IMR-90 (cell line): ENCODE measurements around the gene SLC22A5. TPM values are rescaled to one million over a fixed set of nuclear protein-coding genes. Genes with fewer than 3 reads are reported as not detected.

Experiments used
- ATAC-seq: fragments of 200-7000 bp; cut with Tn5 transposase; 2 replicates; pipeline ENCODE4 v1.9.1; 2020; ENCODE audit warnings: low read depth, mild to moderate bottlenecking, moderate library complexity
- BruUV-seq: library from RNA; stranded (reverse); fragments of 400-500 nt; replicated peaks from 2 replicates; lab custom pipeline; 2021; lab: Mats Ljungman, UMichigan
- CTCF ChIA-PET: fragments of 300-600 bp; formaldehyde crosslinking; extraction: SDS; loops from one replicate; lab custom pipeline; 2021; ENCODE audit warnings: antibody characterized with exemption; lab: Yijun Ruan, JAX
- POLR2A ChIA-PET: fragments of 300-600 bp; sonication (Branson Sonifier 250); formaldehyde crosslinking; loops from one replicate; lab custom pipeline; 2022; ENCODE audit warnings: antibody characterized with exemption; ENCODE audit not compliant: unreplicated experiment; lab: Charles Lee
- DNase-seq: peaks from one replicate; pipeline ENCODE4 v3.0.0; 2013
- H2AFZ ChIP-seq: replicated peaks from 2 replicates; pipeline ENCODE3; 2013; ENCODE audit warnings: low read length, mild to moderate bottlenecking; ENCODE audit not compliant: poor library complexity
- H2AK5ac ChIP-seq: 2 replicates; pipeline ENCODE4 v1.6.1; 2013; ENCODE audit warnings: low read depth, low read length, inconsistent platforms
- H2AK9ac ChIP-seq: replicated peaks from 2 replicates; pipeline ENCODE3; 2013; ENCODE audit warnings: mild to moderate bottlenecking, low read depth, low read length, moderate library complexity; ENCODE audit not compliant: poor library complexity
- H2BK120ac ChIP-seq: 2 replicates; pipeline ENCODE4 v1.6.1; 2013; ENCODE audit warnings: low read depth, low read length, inconsistent platforms
- H2BK15ac ChIP-seq: 3 replicates; pipeline ENCODE4 v1.6.1; 2013; ENCODE audit warnings: low read depth, low read length, inconsistent platforms
- H2BK20ac ChIP-seq: 2 replicates; pipeline ENCODE4 v1.6.1; 2013; ENCODE audit warnings: low read depth, mild to moderate bottlenecking, inconsistent platforms, low read length, moderate library complexity
- H2BK5ac ChIP-seq: 2 replicates; pipeline ENCODE4 v1.6.1; 2013; ENCODE audit warnings: mild to moderate bottlenecking, low read depth, low read length, inconsistent platforms; ENCODE audit not compliant: poor library complexity, severe bottlenecking
- H3K14ac ChIP-seq: replicated peaks from 2 replicates; pipeline ENCODE4 v1.6.1; 2013; ENCODE audit warnings: low read depth, low read length, inconsistent platforms
- H3K18ac ChIP-seq: 2 replicates; pipeline ENCODE4 v1.6.1; 2013; ENCODE audit warnings: low read depth, low read length, control low read depth
- H3K23ac ChIP-seq: 2 replicates; pipeline ENCODE4 v1.6.1; 2013; ENCODE audit warnings: low read depth, low read length, inconsistent platforms
- H3K27ac ChIP-seq: 2 replicates; pipeline ENCODE4 v1.5.1; 2013; ENCODE audit warnings: mild to moderate bottlenecking, control low read depth, low read length; ENCODE audit not compliant: insufficient read depth
- H3K27me3 ChIP-seq: 2 replicates; pipeline ENCODE4 v1.6.1; 2013; ENCODE audit warnings: low read length; ENCODE audit not compliant: control insufficient read depth, insufficient read depth
- H3K36me3 ChIP-seq: 2 replicates; pipeline ENCODE4 v1.6.1; 2013; ENCODE audit warnings: low read length, mixed read lengths; ENCODE audit not compliant: control insufficient read depth, insufficient read depth
- H3K4ac ChIP-seq: 2 replicates; pipeline ENCODE4 v1.6.1; 2013; ENCODE audit warnings: low read depth, low read length, inconsistent platforms
- H3K4me1 ChIP-seq: 2 replicates; pipeline ENCODE4 v1.6.1; 2013; ENCODE audit warnings: low read length, mixed read lengths; ENCODE audit not compliant: control insufficient read depth, insufficient read depth
- H3K4me2 ChIP-seq: 2 replicates; pipeline ENCODE4 v1.6.1; 2013; ENCODE audit warnings: low read depth, mild to moderate bottlenecking, control low read depth, low read length, moderate library complexity
- H3K4me3 ChIP-seq: 2 replicates; pipeline ENCODE4 v1.5.1; 2013; ENCODE audit warnings: low read depth, mild to moderate bottlenecking, control low read depth, low read length, moderate library complexity; ENCODE audit not compliant: insufficient read depth
- H3K56ac ChIP-seq: 2 replicates; pipeline ENCODE4 v1.6.1; 2013; ENCODE audit warnings: low read length, inconsistent platforms; ENCODE audit not compliant: insufficient read depth; ENCODE audit errors: extremely low read depth
- H3K79me1 ChIP-seq, 2 experiments: 2 replicates each; pipeline ENCODE4 v1.6.1; 2013; ENCODE audit warnings: low read length in 2 of 2, inconsistent platforms in 1 of 2, low read depth in 1 of 2
- H3K9ac ChIP-seq: 2 replicates; pipeline ENCODE4 v1.6.1; 2013; ENCODE audit warnings: low read depth, low read length, control low read depth
- H3K9me1 ChIP-seq: 2 replicates; pipeline ENCODE4 v1.6.1; 2013; ENCODE audit warnings: low read length, inconsistent platforms; ENCODE audit not compliant: insufficient read depth
- H3K9me3 ChIP-seq: 2 replicates; pipeline ENCODE4 v1.6.1; 2013; ENCODE audit warnings: low read length; ENCODE audit not compliant: control insufficient read depth, insufficient read depth
- H4K20me1 ChIP-seq: 2 replicates; pipeline ENCODE4 v1.6.1; 2013; ENCODE audit warnings: low read length, inconsistent platforms; ENCODE audit not compliant: insufficient read depth
- H4K5ac ChIP-seq: 2 replicates; pipeline ENCODE4 v1.6.1; 2013; ENCODE audit warnings: mild to moderate bottlenecking, low read depth, low read length, control low read depth
- H4K8ac ChIP-seq, 2 experiments: 2 replicates each; pipeline ENCODE4 v1.6.1; 2013; ENCODE audit warnings: low read depth in 2 of 2, low read length in 2 of 2, control low read depth in 1 of 2, inconsistent platforms in 1 of 2
- H4K91ac ChIP-seq: 2 replicates; pipeline ENCODE4 v1.6.1; 2013; ENCODE audit warnings: low read depth, low read length, inconsistent platforms; ENCODE audit not compliant: insufficient read depth
- CEBPB ChIP-seq: IDR thresholded peaks from 2 replicates; pipeline ENCODE4 v1.6.1; 2012; ENCODE audit warnings: low read depth, low read length, improper control_type of control experiment
- MAFK ChIP-seq: IDR thresholded peaks from 2 replicates; pipeline ENCODE4 v1.6.1; 2012; ENCODE audit warnings: low read depth, low read length, improper control_type of control experiment
- MAZ ChIP-seq: IDR thresholded peaks from 2 replicates; pipeline ENCODE4 v1.6.1; 2012; ENCODE audit warnings: low read depth, mild to moderate bottlenecking, low read length, improper control_type of control experiment, moderate library complexity, borderline replicate concordance
- MXI1 ChIP-seq: IDR thresholded peaks from 2 replicates; pipeline ENCODE4 v1.6.1; 2012; ENCODE audit warnings: low read depth, mild to moderate bottlenecking, low read length, moderate library complexity, borderline replicate concordance
- POLR2A ChIP-seq: IDR thresholded peaks from 2 replicates; pipeline ENCODE4 v1.6.1; 2012; ENCODE audit warnings: mild to moderate bottlenecking, low read depth, low read length
- RAD21 ChIP-seq: IDR thresholded peaks from 2 replicates; pipeline ENCODE4 v1.6.1; 2012; ENCODE audit warnings: low read length, improper control_type of control experiment
- RCOR1 ChIP-seq: IDR thresholded peaks from 2 replicates; pipeline ENCODE4 v1.6.1; 2012; ENCODE audit warnings: mild to moderate bottlenecking, low read length, improper control_type of control experiment; ENCODE audit not compliant: insufficient replicate concordance
- RFX5 ChIP-seq: IDR thresholded peaks from 2 replicates; pipeline ENCODE4 v1.8.0; 2012; ENCODE audit warnings: low read depth, mild to moderate bottlenecking, low read length, moderate library complexity
- WGBS, 2 experiments: methylation state at CpG; one replicate each; pipeline versions ENCODE4 v1.1.5 to v1.1.7; 2013; ENCODE audit warnings: missing lambda C conversion rate in 2 of 2; ENCODE audit not compliant: insufficient read length in 1 of 2; ENCODE audit errors: extremely low coverage in 2 of 2; 5-methylcytosine and 5-hydroxymethylcytosine counted together
- dilution Hi-C: fragments of 300-500 bp; cut with HindIII; formaldehyde crosslinking; loops from one replicate; pipeline ENCODE4 v1.14.3; 2018; ENCODE audit warnings: low sequenced_read_pairs; ENCODE audit not compliant: unreplicated experiment
- in situ Hi-C: fragments of 300-500 bp; cut with MboI; formaldehyde crosslinking; loops from 3 replicates; pipeline ENCODE4 v1.14.3; 2019; ENCODE audit warnings: low sequenced_read_pairs, inconsistent platforms, mixed read lengths
- intact Hi-C: fragments of 100-400 bp; cut with micrococcal nuclease; formaldehyde crosslinking; loops from 2 replicates; pipeline ENCODE4 v1.10.0; 2022
- polyA plus RNA-seq, 3 experiments: library from polyadenylated mRNA; depleted of rRNA; stranded (reverse); fragments of >200 nt; gene quantifications; 2 replicates each; pipeline ENCODE4 v1.2.3, GENCODE V29; 2012; ENCODE audit warnings: low replicate concordance in 1 of 3
- total RNA-seq: library from RNA; depleted of rRNA; stranded (reverse); fragments of >200 nt; gene quantifications from 2 replicates; pipeline ENCODE4 v1.2.3, GENCODE V29; 2012
- TF ChIP-seq, protein P1 (sequence below): fragments of 150-350 bp; IDR thresholded peaks from 2 replicates; pipeline ENCODE4 v1.6.1; 2016; ENCODE audit warnings: low read depth, mild to moderate bottlenecking, low read length, moderate library complexity, borderline replicate concordance

The SLC22A5 gene
- total and polyA plus RNA-seq, 2 of the 4 experiments (the other 2 are of a cell fraction) = 6.1 to 7.1 TPM

DNA sequence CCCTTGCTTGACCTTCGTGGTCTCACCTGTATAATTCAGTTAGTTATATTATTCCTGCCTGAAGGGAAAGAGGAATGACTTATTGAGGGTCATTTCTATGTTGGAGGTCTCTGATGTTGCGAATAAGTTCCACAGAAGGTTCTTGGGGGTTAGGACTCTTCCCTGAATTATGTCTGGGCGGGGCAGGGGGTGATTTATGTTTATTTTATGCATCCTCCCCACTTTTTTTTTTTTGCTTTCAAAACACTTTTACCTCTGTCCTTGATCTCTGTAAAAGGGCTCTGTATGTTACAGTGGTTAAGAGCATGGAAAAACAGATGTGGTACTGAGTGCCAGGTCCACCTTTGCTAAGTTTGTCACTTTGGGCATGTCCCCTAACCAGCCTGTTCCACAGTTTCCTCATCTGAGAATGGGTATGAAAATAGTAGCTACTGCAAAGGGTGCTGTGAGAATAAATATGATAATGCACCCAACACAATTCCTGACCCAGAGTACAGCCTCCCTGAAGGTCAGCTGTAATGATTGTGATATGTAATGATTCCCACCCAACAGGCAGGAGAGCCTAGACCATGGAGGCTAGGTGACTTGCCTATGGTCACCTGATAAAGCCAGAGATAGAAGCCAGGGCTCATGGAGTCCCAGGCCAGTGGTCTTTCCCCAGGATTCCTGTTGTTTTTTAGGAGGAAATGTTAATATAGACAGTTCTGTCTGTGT, 54.8 kb downstream of the SLC22A5 start:
- Histone ChIP-seq H3K9me1 (peaks cover 48% of the 10 kb centered on the region), H3K36me3 (peaks cover 2% of the 10 kb centered on the region; the same call in 1 of the 2 replicates), H2AK9ac (peak overlapping the region; percentile 86), H2AK5ac (peak overlapping the region; percentile 97), H3K4me3 (no peak overlapping the region), H4K8ac (peak overlapping the region in 1 of 2 experiments; percentile 85; a peak in 2 of 4 replicates), H4K91ac (peak overlapping the region; percentile 83), H3K56ac (no peak overlapping the region), H3K23ac (peak overlapping the region; percentile 82), H3K79me1 (peaks cover 26 to 82% of the 10 kb centered on the region in 2 experiments; a peak in 3 of 4 replicates), H3K4me2 (no peak overlapping the region), H3K4ac (peak overlapping the region; percentile 88), H2BK120ac (peak overlapping the region; percentile 95), H2BK5ac (peak overlapping the region; percentile 94), H2AFZ (peak overlapping the region; percentile 23), H2BK20ac (peak overlapping the region; percentile 96), H3K18ac (peak overlapping the region; percentile 75), H3K27ac (no peak overlapping the region), H3K4me1 (peaks cover 53% of the 10 kb centered on the region), H3K9me3 (no peaks in the 10 kb centered on the region), H4K20me1 (no peaks in the 10 kb centered on the region), H3K14ac (peak overlapping the region; percentile 84), H3K27me3 (no peaks in the 10 kb centered on the region), H4K5ac (peak overlapping the region; percentile 62; the same call in 1 of the 2 replicates), H3K9ac (no peak overlapping the region), H2BK15ac (peak overlapping the region; percentile 82; the same call in 2 of the 3 replicates)
- intact Hi-C loops = loop anchor here (5.0 kb wide), 1 partner anchor 33 kb away; no protein-coding TSS in a partner anchor
- dilution Hi-C loops = no loop called here
- no CpG with 5 or more reads among the region's 3 CpGs for WGBS, 2 experiments
- no TSS peak for BruUV-seq
- CTCF ChIA-PET = interaction anchor here (2.2 kb wide), 1 partner anchor 66 kb away, joined by 5 read pairs; the partner anchor contains the start of gene IRF1
- DNase-seq (no peak), ATAC-seq (no peak)
- POLR2A ChIA-PET = no interaction called here
- in situ Hi-C loops = loop anchor here (5.0 kb wide), 1 partner anchor 48 kb away; no protein-coding TSS in a partner anchor
- TF ChIP-seq MAFK = no peak
- no peak for TF ChIP-seq MXI1
- TF ChIP-seq CEBPB = no peak
- no peak for TF ChIP-seq POLR2A
- TF ChIP-seq MAZ = no peak
- TF ChIP-seq RAD21 = no peak
- no peak for TF ChIP-seq RCOR1
- TF ChIP-seq, protein P1, sequence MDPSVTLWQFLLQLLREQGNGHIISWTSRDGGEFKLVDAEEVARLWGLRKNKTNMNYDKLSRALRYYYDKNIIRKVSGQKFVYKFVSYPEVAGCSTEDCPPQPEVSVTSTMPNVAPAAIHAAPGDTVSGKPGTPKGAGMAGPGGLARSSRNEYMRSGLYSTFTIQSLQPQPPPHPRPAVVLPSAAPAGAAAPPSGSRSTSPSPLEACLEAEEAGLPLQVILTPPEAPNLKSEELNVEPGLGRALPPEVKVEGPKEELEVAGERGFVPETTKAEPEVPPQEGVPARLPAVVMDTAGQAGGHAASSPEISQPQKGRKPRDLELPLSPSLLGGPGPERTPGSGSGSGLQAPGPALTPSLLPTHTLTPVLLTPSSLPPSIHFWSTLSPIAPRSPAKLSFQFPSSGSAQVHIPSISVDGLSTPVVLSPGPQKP = no peak
- no peak for TF ChIP-seq RFX5
